Upper lobe of left lung (tissue), 6 donors: ENCODE measurements around the gene TXNRD1. TPM values are rescaled to one million over a fixed set of nuclear protein-coding genes. Genes with fewer than 3 reads are reported as not detected.
A peak's percentile ranks its signal among the peaks of the same experiment; 100 is the strongest.

ENCODE experiments used
- ATAC-seq, 2 donors: fragments of 200-7000 bp; cut with Tn5 transposase; one replicate each; pipeline ENCODE4 v1.9.1; 2022; ENCODE audit warnings: mild to moderate bottlenecking in 2 of 2, moderate library complexity in 2 of 2; ENCODE audit not compliant: low FRiP score in 2 of 2
- DNase-seq, 2 donors: peaks; one replicate each; pipeline ENCODE4 v3.0.0-alpha.2; 2019 to 2020
- H3K27ac ChIP-seq, 4 donors: fragments of 200-600 bp; sonication (generic); one replicate each; pipeline ENCODE4 v1.5.1; 2016 to 2019
- H3K27me3 ChIP-seq, 4 donors: fragments of 200-600 bp; sonication (generic); one replicate each; pipeline ENCODE4 v1.5.1; 2017 to 2019
- H3K36me3 ChIP-seq, 4 donors: fragments of 200-600 bp; sonication (generic); one replicate each; pipeline ENCODE4 v1.5.1; 2016 to 2019
- H3K4me1 ChIP-seq, 4 donors: fragments of 200-600 bp; sonication (generic); one replicate each; pipeline ENCODE4 v1.5.1; 2018 to 2019
- H3K4me3 ChIP-seq, 4 donors: fragments of 200-600 bp; sonication (generic); one replicate each; pipeline ENCODE4 v1.5.1; 2017 to 2019; ENCODE audit warnings: mild to moderate bottlenecking in 2 of 4, moderate library complexity in 1 of 4
- H3K9me3 ChIP-seq, 4 donors: fragments of 200-600 bp; sonication (generic); one replicate each; pipeline ENCODE4 v1.5.1; 2018 to 2019
- CTCF ChIP-seq, 6 experiments: fragments of 450-650 bp in 4 of 6; fragments of 200-600 bp in 2 of 6; sonication (generic) in 2 of 6; IDR thresholded peaks; one replicate each; pipeline ENCODE4 v1.5.1; 2016 to 2019; ENCODE audit warnings: antibody characterized with exemption in 6 of 6
- EP300 ChIP-seq, 4 donors: sonication (generic); formaldehyde crosslinking; IDR thresholded peaks; one replicate each; pipeline ENCODE4 v1.5.1; 2017; ENCODE audit warnings: antibody characterized with exemption in 4 of 4, control low read depth in 2 of 4
- POLR2A ChIP-seq, 4 donors: fragments of 450-650 bp; IDR thresholded peaks; one replicate each; pipeline ENCODE4 v1.5.1; 2016 to 2017; ENCODE audit warnings: antibody characterized with exemption in 4 of 4, mild to moderate bottlenecking in 2 of 4
- POLR2AphosphoS5 ChIP-seq, 2 donors: sonication (generic); formaldehyde crosslinking; IDR thresholded peaks; one replicate each; pipeline ENCODE4 v1.5.1; 2017; ENCODE audit warnings: antibody characterized with exemption in 2 of 2
- WGBS, 2 donors: methylation state at CpG; one replicate each; pipeline ENCODE4 v1.1.5; 2017 to 2018; 5-methylcytosine and 5-hydroxymethylcytosine counted together
- total RNA-seq, 6 donors: library from RNA; depleted of rRNA in 4 of 6; stranded (reverse); fragments of >200 nt in 4 of 6; gene quantifications; one replicate each; pipeline versions ENCODE4 v1.1.0 to v1.2.1, GENCODE V29; 2016 to 2021
- donor health status: DM: no; HTN: no; CAD: no; lungs with moderate emphysema.
- donor health status: DM: no; HTN: yes; CAD: no; lungs with severe emphysema.

Gene TXNRD1
- total RNA-seq, 6 donors from 2014 or later, result 124 to 381 (median 162) TPM

GRCh38 chr12:104357421-104357952 is 141.9 kb downstream of the TXNRD1 start:
- Histone ChIP-seq H3K9me3 (peaks cover 0 to 4% (median 0%) of the 10 kb centered on the region in 4 donors), H3K27me3 (no peaks in the 10 kb centered on the region), H3K4me3 (no peak overlapping the region), H3K27ac (no peak overlapping the region), H3K36me3 (peaks cover 0 to 28% (median 6%) of the 10 kb centered on the region in 4 donors), H3K4me1 (no peaks in the 10 kb centered on the region)
- TF ChIP-seq EP300 (IDR thresholded peaks at IDR 0.05) (no peak), CTCF (IDR thresholded peaks at IDR 0.05) (no peak), POLR2A (IDR thresholded peaks at IDR 0.05) (no peak), POLR2AphosphoS5 (IDR thresholded peaks at IDR 0.05) (no peak)
- 79 to 96% methylated on average over 1 of the region's 1 CpG for WGBS, 2 donors
- DNase-seq (no peak), ATAC-seq (peak in 1 of 2 donors; percentile 22)

GRCh38 chr12:104358353-104359003 is 142.9 kb downstream of the TXNRD1 start:
- ATAC-seq (peak; percentile 83 to 89), DNase-seq (peak in 1 of 2 donors; percentile 74)
- no peak for TF ChIP-seq POLR2AphosphoS5 (IDR thresholded peaks at IDR 0.05)
- no peak for TF ChIP-seq POLR2A (IDR thresholded peaks at IDR 0.05)
- TF ChIP-seq EP300 (IDR thresholded peaks at IDR 0.05), result no peak
- peak; percentile 81 to 91 (median 84) for TF ChIP-seq CTCF (IDR thresholded peaks at IDR 0.05)
- Histone ChIP-seq H3K36me3 (peaks cover 0 to 18% (median 0%) of the 10 kb centered on the region in 4 donors), H3K4me3 (no peak overlapping the region), H3K9me3 (peaks cover 0 to 4% (median 0%) of the 10 kb centered on the region in 4 donors), H3K4me1 (no peaks in the 10 kb centered on the region), H3K27me3 (no peaks in the 10 kb centered on the region), H3K27ac (no peak overlapping the region)
- 66 to 74% methylated on average over 5 of the region's 5 CpGs for WGBS, 2 donors

- TF ChIP-seq POLR2A (IDR thresholded peaks at IDR 0.05), result no peak
- no peak for TF ChIP-seq POLR2AphosphoS5 (IDR thresholded peaks at IDR 0.05)
- no peak for TF ChIP-seq EP300 (IDR thresholded peaks at IDR 0.05)
- no peak for TF ChIP-seq CTCF (IDR thresholded peaks at IDR 0.05)
These were observed 143.6 kb downstream of the TXNRD1 start for GRCh38 chr12:104359216-104359615.

GRCh38 chr12:104360157-104360556 is 144.6 kb downstream of the TXNRD1 start:
- DNase-seq (no peak), ATAC-seq (no peak)
- H3K4me3 ChIP-seq, result no peak overlapping the region
- H3K27me3 ChIP-seq, result no peaks in the 10 kb centered on the region
- WGBS, 2 donors, result 91 to 94% methylated on average over 3 of the region's 3 CpGs
- H3K36me3 ChIP-seq, result peaks cover 0 to under 1% (median 0%) of the 10 kb centered on the region in 4 donors
- H3K27ac ChIP-seq, result no peak overlapping the region
- no peak for TF ChIP-seq CTCF (IDR thresholded peaks at IDR 0.05)
- no peak for TF ChIP-seq POLR2A (IDR thresholded peaks at IDR 0.05)
- no peaks in the 10 kb centered on the region for H3K4me1 ChIP-seq
- peaks cover 0 to 4% (median 0%) of the 10 kb centered on the region in 4 donors for H3K9me3 ChIP-seq

More at GRCh38 chr12:104359216-104359615, 143.6 kb downstream of the TXNRD1 start:
- no peak for ATAC-seq
- Histone ChIP-seq H3K4me1 (no peaks in the 10 kb centered on the region), H3K4me3 (no peak overlapping the region), H3K36me3 (peaks cover 0 to 10% (median 0%) of the 10 kb centered on the region in 4 donors), H3K27ac (no peak overlapping the region), H3K9me3 (peaks cover 0 to 4% (median 0%) of the 10 kb centered on the region in 4 donors), H3K27me3 (no peaks in the 10 kb centered on the region)
- 93 to 94% methylated on average over 10 of the region's 10 CpGs for WGBS, 2 donors
- no peak for DNase-seq
